Measurements from ENCODE around the gene FAM236D. TPM values are rescaled to one million over a fixed set of nuclear protein-coding genes. Genes with fewer than 3 reads are reported as not detected.
"Not testable (repeated sequence)": the region's sequence is repeated elsewhere in the genome, so short reads cannot be mapped to it uniquely, and the experiment has no call there.

FAM236D gene
- total RNA-seq, 1 experiment from 2014 or later, result not detected

- H3K56ac ChIP-seq (ENCODE audit: insufficient read length, low read depth, low read length); H3K9ac ChIP-seq (ENCODE audit: extremely low read depth, insufficient read length, low read length); H3K4me3 Mint-ChIP-seq; H3K4me1 Mint-ChIP-seq; H4K5ac ChIP-seq (ENCODE audit: insufficient read length, low read depth, low read length); H3K4me2 ChIP-seq (ENCODE audit: insufficient read depth, insufficient read length, low read length); H3K79me2 ChIP-seq (ENCODE audit: insufficient read depth, low read length); H3K4me1 ChIP-seq (ENCODE audit: insufficient read depth, low read length); H3K27me3 Mint-ChIP-seq (ENCODE audit: low read depth); H3K27me3 ChIP-seq (ENCODE audit: insufficient read depth, low read length); H2BK12ac ChIP-seq (ENCODE audit: insufficient read length, low read depth, low read length); H4K8ac ChIP-seq (replicated peaks; ENCODE audit: insufficient read length, low read depth, low read length); H3K27ac Mint-ChIP-seq; H3K18ac ChIP-seq (ENCODE audit: insufficient read length, low read depth, low read length); H2BK20ac ChIP-seq (ENCODE audit: low read depth, low read length, poor library complexity, severe bottlenecking); H3K36me3 Mint-ChIP-seq (ENCODE audit: insufficient read depth in 1 of 3, low read depth in 3 of 3); H2AK5ac ChIP-seq (ENCODE audit: insufficient read length, low read length); H3K4ac ChIP-seq (ENCODE audit: low read depth, low read length); H3T11ph ChIP-seq (ENCODE audit: low read length); H3K27ac ChIP-seq (ENCODE audit: insufficient read length, low read depth, low read length); H3K23me2 ChIP-seq (ENCODE audit: insufficient read length, low read depth, low read length, poor library complexity, severe bottlenecking); H3K9me3 Mint-ChIP-seq; H3K79me1 ChIP-seq (ENCODE audit: insufficient read depth, low read depth, low read length, poor library complexity, severe bottlenecking); H2AFZ ChIP-seq (ENCODE audit: low read length); H2BK5ac ChIP-seq (ENCODE audit: insufficient read length, low read length); DNase-seq; H3K9me3 ChIP-seq (ENCODE audit: control insufficient read depth, low read depth, low read length); H4K91ac ChIP-seq (ENCODE audit: insufficient read length, low read depth, low read length); H4K20me1 ChIP-seq (ENCODE audit: control insufficient read depth, insufficient read depth, insufficient read length); H3K14ac ChIP-seq (ENCODE audit: insufficient read depth, low read length); H2BK120ac ChIP-seq (ENCODE audit: low read depth, low read length, poor library complexity, severe bottlenecking); H3K23ac ChIP-seq (ENCODE audit: insufficient read length, low read depth, low read length); H2BK15ac ChIP-seq (ENCODE audit: low read depth, low read length): not testable (repeated sequence)
- WGBS (ENCODE audit: extremely low coverage, insufficient read length, low lambda C conversion rate), result no CpG with 5 or more reads among the region's 1 CpG
Observed at GRCh38 chrX:72788142-72788541, 19.9 kb downstream of the FAM236D start.

GRCh38 chrX:72783964-72784363 lies 24.0 kb downstream of the FAM236D start:
- not testable (repeated sequence) for H4K5ac ChIP-seq (ENCODE audit: insufficient read length, low read depth, low read length); H2BK12ac ChIP-seq (ENCODE audit: insufficient read length, low read depth, low read length); H3K4me1 Mint-ChIP-seq; H3K27me3 ChIP-seq (ENCODE audit: insufficient read depth, low read length); H4K20me1 ChIP-seq (ENCODE audit: control insufficient read depth, insufficient read depth, insufficient read length); H3K9me3 ChIP-seq (ENCODE audit: control insufficient read depth, low read depth, low read length); H3K4me1 ChIP-seq (ENCODE audit: insufficient read depth, low read length); H3K36me3 Mint-ChIP-seq (ENCODE audit: insufficient read depth in 1 of 3, low read depth in 3 of 3); H3K27ac Mint-ChIP-seq; H3K9me3 Mint-ChIP-seq; H3T11ph ChIP-seq (ENCODE audit: low read length); H3K23ac ChIP-seq (ENCODE audit: insufficient read length, low read depth, low read length); H3K23me2 ChIP-seq (ENCODE audit: insufficient read length, low read depth, low read length, poor library complexity, severe bottlenecking); H3K4me2 ChIP-seq (ENCODE audit: insufficient read depth, insufficient read length, low read length); H2AFZ ChIP-seq (ENCODE audit: low read length); H3K14ac ChIP-seq (ENCODE audit: insufficient read depth, low read length); H3K79me2 ChIP-seq (ENCODE audit: insufficient read depth, low read length); DNase-seq; H3K4me3 Mint-ChIP-seq; H4K91ac ChIP-seq (ENCODE audit: insufficient read length, low read depth, low read length); H3K27ac ChIP-seq (ENCODE audit: insufficient read length, low read depth, low read length); H3K27me3 Mint-ChIP-seq (ENCODE audit: low read depth); H3K9ac ChIP-seq (ENCODE audit: extremely low read depth, insufficient read length, low read length); H3K79me1 ChIP-seq (ENCODE audit: insufficient read depth, low read depth, low read length, poor library complexity, severe bottlenecking); H2BK20ac ChIP-seq (ENCODE audit: low read depth, low read length, poor library complexity, severe bottlenecking); H4K8ac ChIP-seq (replicated peaks; ENCODE audit: insufficient read length, low read depth, low read length); H2BK120ac ChIP-seq (ENCODE audit: low read depth, low read length, poor library complexity, severe bottlenecking); H3K4ac ChIP-seq (ENCODE audit: low read depth, low read length); H3K18ac ChIP-seq (ENCODE audit: insufficient read length, low read depth, low read length); H2BK5ac ChIP-seq (ENCODE audit: insufficient read length, low read length); H2AK5ac ChIP-seq (ENCODE audit: insufficient read length, low read length); H3K56ac ChIP-seq (ENCODE audit: insufficient read length, low read depth, low read length); H2BK15ac ChIP-seq (ENCODE audit: low read depth, low read length)
- no CpG with 5 or more reads among the region's 6 CpGs for WGBS (ENCODE audit: extremely low coverage, insufficient read length, low lambda C conversion rate)
